HepG2 (cell line): ENCODE results near the gene GATD1. TPM values are rescaled to one million over a fixed set of nuclear protein-coding genes. Genes with fewer than 3 reads are reported as not detected.

Experiments
- CBFB ChIP-seq: sonication (generic); formaldehyde crosslinking; IDR thresholded peaks from 2 replicates; pipeline ENCODE4 v1.4.0; 2020; ENCODE audit warnings: missing genetic modification reagents
- EEA1 ChIP-seq: sonication (generic); formaldehyde crosslinking; IDR thresholded peaks from 2 replicates; pipeline ENCODE4 v1.5.1; 2020; ENCODE audit warnings: mild to moderate bottlenecking, missing genetic modification reagents, borderline replicate concordance
- GABPB1 ChIP-seq: IDR thresholded peaks from 2 replicates; pipeline ENCODE4 v1.6.1; 2016; ENCODE audit warnings: mild to moderate bottlenecking, missing genetic modification reagents, moderate library complexity, missing compliant biosample characterization
- ISL2 ChIP-seq: sonication (generic); formaldehyde crosslinking; IDR thresholded peaks from 2 replicates; pipeline ENCODE4 v1.5.0; 2020; ENCODE audit warnings: missing genetic modification reagents
- ISX ChIP-seq: sonication (generic); formaldehyde crosslinking; conservative IDR thresholded peaks from 2 replicates; pipeline ENCODE4 v1.5.0; 2020; ENCODE audit warnings: missing genetic modification reagents
- JUN ChIP-seq: sonication (generic); formaldehyde crosslinking; IDR thresholded peaks from 2 replicates; pipeline ENCODE4 v1.4.0; 2020; ENCODE audit warnings: mild to moderate bottlenecking, missing genetic modification reagents
- KDM5A ChIP-seq: fragments of 200-600 bp; sonication (generic); IDR thresholded peaks from 2 replicates; pipeline ENCODE4 v1.7.0; 2018; ENCODE audit warnings: antibody characterized with exemption, mild to moderate bottlenecking, low read length, borderline replicate concordance
- KLF11 ChIP-seq: IDR thresholded peaks from 2 replicates; pipeline ENCODE4 v1.6.1; 2016; ENCODE audit warnings: missing compliant biosample characterization
- LBX2 ChIP-seq: sonication (generic); formaldehyde crosslinking; IDR thresholded peaks from 2 replicates; pipeline ENCODE4 v1.5.0; 2020; ENCODE audit warnings: missing genetic modification reagents, mild to moderate bottlenecking, borderline replicate concordance
- LRRFIP1 ChIP-seq: sonication (generic); formaldehyde crosslinking; conservative IDR thresholded peaks from 2 replicates; pipeline ENCODE4 v1.4.0; 2020; ENCODE audit warnings: missing genetic modification reagents
- PAXIP1 ChIP-seq: sonication (generic); formaldehyde crosslinking; conservative IDR thresholded peaks from 2 replicates; pipeline ENCODE4 v1.4.0; 2020; ENCODE audit warnings: mild to moderate bottlenecking, missing genetic modification reagents, moderate library complexity
- POGZ ChIP-seq: sonication (generic); formaldehyde crosslinking; IDR thresholded peaks from 2 replicates; pipeline ENCODE4 v1.4.0; 2020; ENCODE audit warnings: mild to moderate bottlenecking, missing genetic modification reagents
- SYNCRIP ChIP-seq: fragments of 200-400 bp; formaldehyde crosslinking; IDR thresholded peaks from 2 replicates; pipeline ENCODE4 v1.6.1; 2018; ENCODE audit warnings: mild to moderate bottlenecking, low read depth, low read length; ENCODE audit not compliant: insufficient read depth
- TBX3 ChIP-seq: fragments of 450-650 bp; IDR thresholded peaks from 2 replicates; pipeline ENCODE4 v1.6.1; 2017; ENCODE audit warnings: antibody characterized with exemption, mild to moderate bottlenecking, inconsistent platforms, borderline replicate concordance
- ZBTB7A ChIP-seq: sonication (generic); formaldehyde crosslinking; IDR thresholded peaks from 2 replicates; pipeline ENCODE4 v1.8.0; 2022; ENCODE audit warnings: mild to moderate bottlenecking, missing genetic modification reagents
- ZEB1 ChIP-seq: IDR thresholded peaks from 2 replicates; pipeline ENCODE4 v1.6.1; 2012; ENCODE audit warnings: mild to moderate bottlenecking, low read depth, inconsistent platforms; ENCODE audit not compliant: insufficient replicate concordance
- ZFY ChIP-seq: sonication (generic); formaldehyde crosslinking; IDR thresholded peaks from 2 replicates; pipeline ENCODE4 v1.4.0; 2020; ENCODE audit warnings: missing genetic modification reagents
- ZNF121 ChIP-seq: sonication (generic); formaldehyde crosslinking; IDR thresholded peaks from 2 replicates; pipeline ENCODE4 v1.5.0; 2020; ENCODE audit warnings: mild to moderate bottlenecking, missing genetic modification reagents
- ZNF280B ChIP-seq: sonication (generic); formaldehyde crosslinking; IDR thresholded peaks from 2 replicates; pipeline ENCODE4 v1.5.0; 2020; ENCODE audit warnings: missing genetic modification reagents, mild to moderate bottlenecking, borderline replicate concordance
- ZNF296 ChIP-seq: sonication (generic); formaldehyde crosslinking; conservative IDR thresholded peaks from 2 replicates; pipeline ENCODE4 v1.5.0; 2020; ENCODE audit warnings: mild to moderate bottlenecking, missing genetic modification reagents
- ZNF383 ChIP-seq: sonication (generic); formaldehyde crosslinking; IDR thresholded peaks from 2 replicates; pipeline ENCODE4 v1.4.0; 2020; ENCODE audit warnings: missing genetic modification reagents, mild to moderate bottlenecking, borderline replicate concordance
- ZNF740 ChIP-seq: sonication (generic); formaldehyde crosslinking; IDR thresholded peaks from 2 replicates; pipeline ENCODE4 v1.4.0; 2020; ENCODE audit warnings: missing genetic modification reagents
- polyA plus RNA-seq, 8 experiments: library from polyadenylated mRNA; depleted of rRNA in 3 of 8; stranded (reverse) in 7 of 8; unstranded in 1 of 8; fragments of >200 nt; fragmentation: Illumina TruSeq in 4 of 8; extraction: Trizol in 4 of 8; gene quantifications; 2 replicates each; pipeline versions ENCODE4 v1.2.1 to v1.2.3, GENCODE V29; 2011 to 2016; ENCODE audit warnings: low read depth in 4 of 8, missing spikeins in 1 of 8, mixed read lengths in 1 of 8; ENCODE audit not compliant: insufficient read depth in 1 of 8
- total RNA-seq, 5 experiments: library from RNA; depleted of rRNA; stranded (reverse); fragments of >200 nt; fragmentation: Illumina TruSeq; extraction: Trizol; gene quantifications; 2 replicates each; pipeline ENCODE4 v1.2.3, GENCODE V29; 2016; ENCODE audit warnings: low read depth in 1 of 5

The GATD1 gene
- total and polyA plus RNA-seq, 2 of the 13 experiments (the other 11 are each of a cell fraction or from before 2014, with no cell fraction given), result 31.3 to 60.5 TPM

GRCh38 chr11:818396-819128 lies 41.3 kb upstream of the GATD1 start, which contains the start of gene PNPLA2 (continued):
- no peak for TF ChIP-seq KDM5A
- TF ChIP-seq ZNF296 (CRISPR knock-in tag), result no peak
- no peak for TF ChIP-seq ZNF383 (CRISPR knock-in tag)
- TF ChIP-seq SYNCRIP, result no peak
- peak; percentile 88; the same call in 1 of the 2 replicates for TF ChIP-seq JUN (CRISPR knock-in tag)
- no peak for TF ChIP-seq ZEB1
- TF ChIP-seq PAXIP1 (CRISPR knock-in tag), result peak; percentile 25; the same call in 1 of the 2 replicates
- TF ChIP-seq ISL2 (CRISPR knock-in tag), result no peak
- TF ChIP-seq TBX3, result no peak
- peak; percentile 34; the same call in 1 of the 2 replicates for TF ChIP-seq ZNF280B
- TF ChIP-seq EEA1 (CRISPR knock-in tag), result no peak
- no peak for TF ChIP-seq ZNF740 (CRISPR knock-in tag)
- no peak for TF ChIP-seq KLF11
- TF ChIP-seq LRRFIP1 (CRISPR knock-in tag), result no peak
- TF ChIP-seq GABPB1, result no peak; the same call in 1 of the 2 replicates
- TF ChIP-seq ZNF121, result no peak
- TF ChIP-seq ISX (CRISPR knock-in tag), result no peak
- TF ChIP-seq CBFB (CRISPR knock-in tag), result no peak
- TF ChIP-seq ZBTB7A (CRISPR knock-in tag), result peak; percentile 21; the same call in 1 of the 2 replicates
- no peak for TF ChIP-seq POGZ
- no peak for TF ChIP-seq LBX2 (CRISPR knock-in tag)
- TF ChIP-seq ZFY (CRISPR knock-in tag), result no peak
